Lower leg skin (tissue), 3 donors: ENCODE measurements around the gene ANKRD17.

Source experiments
- POLR2A ChIP-seq, 2 donors: fragments of 450-650 bp; IDR thresholded peaks; one replicate each; pipeline ENCODE4 v1.6.1; 2016 to 2017; ENCODE audit warnings: antibody characterized with exemption in 2 of 2, mild to moderate bottlenecking in 1 of 2, moderate library complexity in 1 of 2
- TF ChIP-seq, protein P1 (sequence below), 3 donors: fragments of 450-650 bp; IDR thresholded peaks; one replicate each; pipeline ENCODE4 v1.5.1; 2016; ENCODE audit warnings: antibody characterized with exemption in 3 of 3, mild to moderate bottlenecking in 3 of 3, moderate library complexity in 2 of 3

DNA sequence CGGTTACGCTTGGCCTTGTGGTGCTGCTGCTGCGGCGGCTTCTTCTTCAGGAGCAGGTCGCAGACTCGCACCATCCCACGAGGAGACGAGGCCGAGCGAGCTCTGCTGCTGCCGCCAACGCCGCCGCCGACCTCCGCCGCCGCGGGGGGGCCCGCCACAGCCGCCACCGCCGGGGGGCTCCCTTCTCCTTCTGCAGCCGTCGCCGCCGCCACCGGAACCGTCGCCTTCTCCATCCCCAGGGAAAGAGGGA lies 237 bp downstream of the ANKRD17 start:
- TF ChIP-seq, protein P1, sequence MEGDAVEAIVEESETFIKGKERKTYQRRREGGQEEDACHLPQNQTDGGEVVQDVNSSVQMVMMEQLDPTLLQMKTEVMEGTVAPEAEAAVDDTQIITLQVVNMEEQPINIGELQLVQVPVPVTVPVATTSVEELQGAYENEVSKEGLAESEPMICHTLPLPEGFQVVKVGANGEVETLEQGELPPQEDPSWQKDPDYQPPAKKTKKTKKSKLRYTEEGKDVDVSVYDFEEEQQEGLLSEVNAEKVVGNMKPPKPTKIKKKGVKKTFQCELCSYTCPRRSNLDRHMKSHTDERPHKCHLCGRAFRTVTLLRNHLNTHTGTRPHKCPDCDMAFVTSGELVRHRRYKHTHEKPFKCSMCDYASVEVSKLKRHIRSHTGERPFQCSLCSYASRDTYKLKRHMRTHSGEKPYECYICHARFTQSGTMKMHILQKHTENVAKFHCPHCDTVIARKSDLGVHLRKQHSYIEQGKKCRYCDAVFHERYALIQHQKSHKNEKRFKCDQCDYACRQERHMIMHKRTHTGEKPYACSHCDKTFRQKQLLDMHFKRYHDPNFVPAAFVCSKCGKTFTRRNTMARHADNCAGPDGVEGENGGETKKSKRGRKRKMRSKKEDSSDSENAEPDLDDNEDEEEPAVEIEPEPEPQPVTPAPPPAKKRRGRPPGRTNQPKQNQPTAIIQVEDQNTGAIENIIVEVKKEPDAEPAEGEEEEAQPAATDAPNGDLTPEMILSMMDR (IDR thresholded peaks at IDR 0.05), result no peak
- TF ChIP-seq POLR2A (IDR thresholded peaks at IDR 0.05), result no peak
